HG03108 (cell line): ENCODE data around the gene SPON1.
A peak's percentile ranks its signal among the peaks of the same experiment; 100 is the strongest.

Experiments used
- ATAC-seq: cut with Tn5 transposase; IDR thresholded peaks from one replicate; pipeline ENCODE4 v1.9.1; 2021; ENCODE audit warnings: moderate library complexity; ENCODE audit not compliant: unreplicated experiment

SPON1 gene

DNA sequence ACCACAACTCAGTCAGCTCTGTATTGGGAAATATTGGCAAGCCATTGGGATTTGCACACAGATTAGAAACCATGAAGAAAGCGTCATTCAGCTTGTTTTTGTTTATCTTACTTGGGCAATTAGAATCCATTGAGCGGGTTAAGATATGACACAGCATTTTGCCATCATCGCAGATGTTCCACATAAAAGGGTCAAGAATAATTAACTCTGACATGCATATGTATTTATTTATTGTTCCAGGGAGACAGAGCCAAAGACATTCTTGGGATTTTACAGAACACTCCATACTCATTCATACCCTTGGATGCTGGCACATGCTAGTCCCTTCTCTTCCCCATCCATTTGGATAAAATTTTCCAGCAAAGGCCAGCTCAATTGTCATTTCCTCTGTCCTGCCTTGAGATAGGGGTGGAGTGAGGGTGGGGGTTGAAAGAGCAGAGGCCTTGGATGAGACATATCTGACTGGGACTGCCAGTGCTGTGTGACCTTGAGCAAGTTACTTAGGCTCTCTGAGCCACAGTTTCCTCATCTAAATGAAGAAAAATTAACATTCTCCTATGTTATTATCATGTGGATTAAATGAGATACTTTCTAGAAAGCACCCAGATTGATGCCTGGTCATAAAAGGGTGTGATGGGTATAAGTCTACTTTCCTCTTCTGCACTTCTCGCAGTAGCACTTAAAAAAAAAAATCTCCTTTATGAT lies 216.7 kb downstream of the SPON1 start:
- no peak for ATAC-seq

DNA sequence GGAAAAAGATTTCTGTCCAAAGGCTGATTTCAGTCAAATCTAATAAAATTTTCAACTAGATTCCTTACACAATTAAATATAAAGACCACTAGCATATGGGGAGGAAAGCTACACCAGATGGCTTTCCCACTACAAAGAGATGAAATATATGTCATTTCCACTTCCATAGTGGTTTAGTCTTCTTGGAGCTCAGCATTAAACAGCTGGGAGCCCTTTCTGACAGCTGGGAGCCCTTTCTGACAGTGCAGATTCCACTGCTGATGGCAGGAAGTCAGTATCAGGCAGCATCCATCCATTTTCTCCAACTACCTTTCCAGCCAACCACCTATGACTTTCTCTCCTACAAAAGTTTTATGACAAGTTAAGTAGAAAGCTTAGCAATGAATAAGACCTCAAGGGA lies 218.6 kb downstream of the SPON1 start:
- ATAC-seq: no peak

DNA sequence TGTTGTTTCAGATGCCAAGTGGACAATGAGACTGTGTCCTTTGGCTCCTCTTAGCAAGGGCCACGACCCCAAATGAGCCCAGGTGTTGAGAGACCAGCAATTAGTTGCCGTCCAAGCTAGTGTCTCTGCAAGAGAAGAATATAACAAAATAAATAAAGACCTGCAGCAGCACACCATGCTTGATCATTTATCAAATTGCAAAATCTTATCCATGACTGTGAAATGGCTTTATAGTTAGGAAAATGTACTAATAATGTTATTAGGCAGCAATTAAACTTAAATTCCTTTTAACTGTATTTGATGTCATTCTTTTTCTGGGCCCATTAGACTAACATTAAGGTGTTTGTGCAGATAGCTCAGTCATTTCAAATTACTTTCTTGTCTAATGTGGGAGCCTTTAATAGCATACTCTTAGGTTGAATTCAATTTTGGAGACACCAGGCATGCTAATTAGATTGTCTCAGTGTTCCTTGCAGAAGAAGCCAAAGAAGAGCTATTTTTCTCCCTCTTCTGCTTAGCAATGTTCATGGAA lies 220.4 kb downstream of the SPON1 start:
- no peak for ATAC-seq

DNA sequence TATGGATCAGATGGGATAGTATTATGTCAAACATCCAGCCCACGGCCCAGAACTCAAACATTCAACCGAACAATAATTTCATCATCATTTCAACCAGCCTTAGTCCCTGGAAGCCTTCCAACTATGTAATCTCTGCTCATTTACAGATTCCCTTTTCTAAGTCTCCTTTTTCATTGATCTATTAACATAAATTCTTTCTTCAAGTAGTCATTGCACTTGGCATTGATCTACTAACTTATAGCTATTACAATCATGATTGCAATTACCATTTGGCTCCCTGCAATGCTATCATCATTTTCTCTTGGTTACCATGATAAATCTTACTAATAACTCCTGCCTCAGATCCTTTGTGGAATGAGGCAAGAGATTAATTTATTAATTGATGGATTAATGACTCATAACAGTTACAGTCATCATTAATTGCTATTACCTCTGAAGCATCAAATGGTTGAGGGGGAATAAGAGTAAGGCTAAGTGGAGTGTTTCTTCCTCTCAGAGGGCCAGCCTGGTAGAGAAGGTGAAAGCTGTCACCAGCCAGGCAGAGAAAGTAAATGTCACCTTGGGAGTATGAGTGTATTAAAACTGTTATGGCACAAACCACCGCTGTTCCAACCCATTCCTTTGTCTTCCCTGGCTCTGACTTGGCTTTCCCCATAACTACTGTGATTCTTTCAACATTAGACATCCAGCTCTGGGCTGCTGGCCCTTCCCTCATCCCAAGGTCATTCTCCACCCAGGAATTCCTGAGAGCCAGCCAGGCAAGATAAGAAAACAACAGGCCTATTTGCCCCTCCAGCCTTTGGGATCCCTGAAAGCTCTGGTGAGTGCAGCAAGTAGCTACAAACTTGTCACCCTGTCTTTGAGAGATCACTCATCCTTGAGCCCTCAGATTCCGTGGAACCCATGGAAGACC lies 221.8 kb downstream of the SPON1 start:
- no peak for ATAC-seq

DNA sequence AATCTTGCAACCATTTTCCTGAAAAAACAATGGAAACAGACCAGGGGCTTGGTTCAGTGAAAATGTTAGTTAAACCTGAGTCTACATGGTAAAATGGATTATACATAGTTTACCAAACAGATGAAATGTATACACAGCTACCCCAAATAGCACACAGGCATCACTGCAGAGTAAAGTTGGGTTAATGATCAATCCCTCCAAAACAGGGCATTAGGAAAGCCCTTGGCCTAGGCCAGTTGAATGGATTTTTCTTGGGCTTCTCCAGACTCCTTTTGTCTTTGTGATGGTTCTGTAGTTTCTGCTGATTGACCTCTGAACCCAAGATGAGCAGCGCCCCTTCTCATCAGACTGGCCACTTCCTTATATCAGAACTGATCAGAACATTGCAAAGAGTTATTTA lies 222.9 kb downstream of the SPON1 start:
- ATAC-seq: no peak

DNA sequence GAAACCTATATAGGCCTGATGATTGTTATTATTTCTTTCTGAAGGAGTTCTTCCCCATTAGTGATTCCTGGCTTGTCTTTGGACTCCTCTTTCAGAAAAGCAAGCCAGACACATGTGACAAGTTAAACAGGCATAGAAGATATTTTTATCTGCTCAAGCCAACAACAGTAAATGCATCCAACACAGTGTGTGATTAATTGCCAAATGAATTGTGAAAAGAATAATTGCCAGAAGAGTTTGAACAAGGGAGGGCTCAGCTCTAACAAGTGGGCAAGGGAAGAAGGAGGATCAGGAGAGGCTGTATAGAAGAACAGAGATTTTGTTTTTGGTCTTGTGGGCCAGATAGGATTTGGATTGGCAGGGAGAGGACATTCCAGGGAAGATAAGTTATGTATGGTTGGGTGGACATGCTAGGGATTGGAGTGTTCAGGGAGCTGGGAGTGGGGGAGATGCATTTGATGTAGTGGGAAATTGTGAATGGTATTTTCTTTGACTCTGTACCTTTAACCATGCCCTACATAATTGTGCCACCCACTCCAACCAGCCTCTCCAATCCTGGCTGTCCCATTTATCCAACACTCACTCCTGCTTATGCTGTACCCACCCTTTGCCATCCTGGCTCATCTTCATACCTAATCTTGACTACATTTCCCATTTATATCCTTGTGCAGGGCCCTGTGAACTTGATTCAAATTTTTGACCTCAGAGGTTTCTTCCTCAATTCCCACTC lies 223.7 kb downstream of the SPON1 start:
- no peak for ATAC-seq

DNA sequence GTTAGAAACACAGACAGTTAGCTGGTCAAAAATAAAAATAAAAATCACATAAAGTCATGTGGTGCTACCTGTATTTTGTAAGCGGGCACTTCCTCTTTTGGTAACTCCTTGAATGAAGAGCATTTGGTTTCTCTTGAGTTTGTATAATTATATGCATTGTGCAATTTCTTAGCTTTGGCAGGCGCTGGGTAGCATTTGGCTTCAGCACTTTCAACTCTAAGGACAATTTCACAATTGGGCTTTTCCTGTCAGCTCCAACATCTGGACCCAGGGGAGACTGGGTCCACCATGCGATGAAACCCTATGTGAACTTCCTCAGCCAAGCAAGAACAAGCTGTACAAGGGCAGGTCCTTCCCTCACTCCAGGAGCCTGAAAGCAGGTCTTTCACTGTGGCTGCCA lies 227.4 kb downstream of the SPON1 start:
- ATAC-seq: no peak

DNA sequence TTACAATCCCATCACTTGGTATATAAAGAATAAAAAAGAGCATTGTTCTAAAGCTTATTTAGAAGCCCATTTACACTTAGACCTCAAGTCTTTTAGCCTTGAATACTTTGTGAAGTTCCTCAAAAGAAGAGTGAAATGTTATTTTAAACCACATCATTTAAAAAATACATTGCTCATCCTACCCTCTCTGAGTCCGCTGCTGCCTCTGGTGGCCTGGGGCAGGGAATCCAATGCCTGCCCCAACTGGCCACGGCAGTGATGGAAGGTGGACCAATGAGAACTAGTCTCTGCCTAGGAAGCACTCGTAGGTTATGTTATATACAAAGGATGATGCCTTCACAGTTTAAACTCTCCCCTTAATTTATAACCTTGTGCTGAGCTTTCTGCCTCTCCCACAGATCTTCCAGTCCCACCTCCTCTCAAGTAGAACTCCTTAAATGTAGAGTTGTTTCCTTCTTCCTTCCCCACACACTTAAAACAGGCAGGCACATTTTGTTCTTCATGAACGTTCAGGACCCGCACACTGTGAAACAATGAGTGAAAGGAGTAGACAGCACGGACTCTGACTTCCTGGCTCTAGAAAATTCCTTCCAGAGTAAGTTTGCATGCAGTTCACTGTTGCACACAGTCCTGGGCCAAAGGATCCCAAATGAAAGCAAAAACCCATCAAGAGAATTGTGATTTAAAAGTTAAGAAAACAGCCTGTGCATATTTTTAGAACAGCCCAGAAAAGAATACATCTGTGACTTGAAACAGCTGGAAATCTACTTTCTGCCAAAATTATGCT lies 228.7 kb downstream of the SPON1 start:
- no peak for ATAC-seq

DNA sequence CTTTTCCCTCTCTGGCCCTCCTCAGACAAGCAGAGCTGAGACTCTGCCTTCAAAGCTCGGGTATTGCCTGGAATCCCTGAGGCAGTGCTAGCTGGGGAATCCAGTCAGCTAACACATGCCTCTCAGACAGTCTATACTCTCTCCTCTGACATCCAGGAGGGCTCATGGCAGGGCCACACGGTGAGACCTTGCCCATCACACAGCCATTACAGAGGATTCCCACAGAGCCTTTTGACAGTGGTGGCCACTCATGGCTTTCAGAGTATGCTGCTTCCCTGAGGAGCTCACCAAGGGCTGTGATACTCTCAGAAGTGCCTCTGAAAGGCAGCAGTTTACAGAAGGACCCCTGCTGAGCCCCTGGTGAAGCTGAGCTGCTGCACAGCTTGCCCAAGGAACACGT lies 231.1 kb downstream of the SPON1 start:
- ATAC-seq: no peak

DNA sequence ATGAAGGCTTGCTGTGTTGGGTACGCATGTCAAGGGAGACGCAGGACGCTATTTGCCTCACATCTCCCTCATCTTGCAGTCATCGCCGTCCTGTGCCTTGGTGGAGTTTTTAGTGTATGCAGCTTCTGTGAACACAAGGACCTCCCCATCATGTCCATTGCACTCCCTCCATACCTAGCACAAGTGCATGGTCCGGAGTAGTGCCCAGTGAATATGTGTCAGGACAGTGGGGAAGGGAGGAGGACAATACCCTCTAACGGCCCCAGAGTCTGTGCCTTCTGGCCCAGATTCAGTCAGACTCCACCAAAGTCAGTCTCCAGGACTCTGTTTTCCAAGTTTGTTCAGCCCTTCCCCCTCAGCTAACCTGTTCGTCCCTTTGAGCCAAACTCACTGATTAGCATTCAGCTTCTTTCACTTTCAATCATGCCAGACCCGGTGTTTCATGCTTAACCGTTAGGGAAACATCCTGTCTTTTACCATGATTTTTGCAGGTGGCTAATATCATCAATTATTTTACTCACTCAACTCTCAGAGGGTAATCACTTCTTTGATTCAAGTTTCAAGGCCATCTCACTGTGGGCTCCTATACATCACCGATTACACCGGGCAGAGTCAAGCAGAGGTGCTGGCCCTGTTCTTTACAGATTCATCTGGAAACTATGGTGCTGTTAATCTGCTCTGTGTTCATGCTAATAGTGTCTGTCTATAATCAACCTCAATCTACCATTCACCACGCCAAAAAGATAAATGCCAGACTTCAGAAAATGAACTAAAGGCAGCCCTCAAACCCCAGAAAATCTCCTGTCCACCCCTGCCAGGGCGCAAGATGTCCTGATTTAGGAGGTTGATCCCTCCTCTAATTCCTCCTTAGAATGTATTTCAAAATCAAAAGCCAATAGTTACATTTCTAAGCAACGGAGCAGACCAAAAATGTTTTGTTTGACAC lies 240.0 kb downstream of the SPON1 start:
- peak; percentile 49 for ATAC-seq

DNA sequence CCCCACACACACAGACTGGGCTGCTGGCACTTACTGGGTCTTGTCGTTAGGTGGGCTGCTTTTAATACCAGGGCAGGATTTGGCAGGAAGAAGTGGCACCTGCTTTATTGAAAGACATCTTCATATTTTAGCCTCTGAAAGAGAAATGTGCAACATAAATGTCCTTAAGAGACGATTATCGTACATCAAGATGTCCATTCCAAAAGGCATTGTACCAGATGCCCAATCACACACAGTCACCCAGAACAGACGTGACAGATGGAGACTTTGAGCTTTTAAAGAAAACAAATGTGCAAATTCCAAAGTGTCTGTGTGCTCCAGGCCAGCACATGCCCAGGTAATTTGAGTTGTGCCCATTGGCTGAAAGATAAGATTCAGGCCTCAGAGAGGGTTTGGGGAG lies 240.8 kb downstream of the SPON1 start:
- ATAC-seq: no peak

DNA sequence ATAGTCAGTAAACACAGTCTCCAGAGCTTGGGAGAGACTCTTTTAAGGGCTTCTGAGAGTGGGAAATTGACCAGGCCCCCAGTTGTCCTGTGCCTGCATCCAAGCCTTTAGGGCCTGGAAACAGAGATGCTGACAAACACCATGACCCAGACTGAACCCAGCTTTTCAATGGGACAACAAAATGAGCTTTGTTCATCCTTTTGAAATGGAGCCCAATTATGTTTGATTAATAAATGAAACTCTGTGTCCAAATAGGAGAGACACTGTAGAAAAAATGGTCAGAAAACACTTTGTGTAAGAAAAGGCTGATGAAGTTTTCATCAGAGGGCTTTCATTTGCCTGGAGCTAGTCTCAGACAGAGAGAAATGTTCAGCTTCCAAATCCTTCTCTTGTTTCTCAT lies 250.5 kb downstream of the SPON1 start:
- no peak for ATAC-seq

DNA sequence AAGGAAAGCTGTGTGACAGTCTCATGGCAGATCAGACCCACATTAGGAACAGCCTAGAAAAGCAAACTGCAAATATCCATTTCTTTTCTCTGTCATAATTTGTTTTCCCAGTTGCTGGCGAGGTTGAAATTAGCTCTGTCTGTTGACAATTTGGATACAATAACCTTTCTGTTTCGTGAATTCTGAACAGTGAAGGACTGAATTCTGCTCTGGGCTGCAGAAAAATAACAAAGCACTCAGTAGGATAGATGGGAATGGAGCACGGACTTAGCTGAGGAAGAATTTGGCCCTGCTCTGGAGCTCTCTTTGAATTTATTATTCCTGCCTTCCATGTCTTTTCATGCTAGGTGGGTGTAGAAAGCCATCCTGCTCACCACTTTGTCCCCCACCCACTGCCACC lies 256.2 kb downstream of the SPON1 start:
- ATAC-seq: no peak

DNA sequence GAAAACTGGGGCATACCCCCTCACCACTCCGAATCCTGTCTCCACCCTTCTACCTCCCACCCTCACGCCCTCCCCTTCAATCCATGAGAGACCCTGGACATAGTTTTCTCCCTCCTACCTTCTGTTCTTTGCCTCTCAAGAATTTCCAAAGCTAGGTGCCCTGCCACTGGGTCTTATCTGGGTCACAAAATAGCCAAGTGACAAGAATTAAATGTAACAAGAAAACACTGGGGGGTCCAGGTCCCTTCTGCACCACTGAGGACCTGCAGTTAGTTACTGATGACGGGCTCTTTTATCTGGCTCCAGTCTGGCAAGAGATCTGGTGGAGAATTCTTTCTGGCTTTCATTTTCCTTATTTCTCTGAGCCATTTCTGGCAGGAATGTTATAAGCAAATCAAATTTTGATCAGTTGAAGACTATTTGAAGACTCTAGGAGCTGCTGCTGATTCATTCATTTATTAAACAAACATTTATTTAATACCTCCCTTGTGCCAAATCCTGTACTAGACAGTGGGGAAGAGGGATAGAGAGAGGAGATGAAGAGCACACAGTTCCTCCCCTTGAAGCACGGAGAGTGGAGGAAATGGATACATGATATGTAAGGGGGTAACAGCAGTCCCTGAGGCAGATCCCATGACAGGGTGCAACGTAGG lies 261.2 kb downstream of the SPON1 start:
- no peak for ATAC-seq

DNA sequence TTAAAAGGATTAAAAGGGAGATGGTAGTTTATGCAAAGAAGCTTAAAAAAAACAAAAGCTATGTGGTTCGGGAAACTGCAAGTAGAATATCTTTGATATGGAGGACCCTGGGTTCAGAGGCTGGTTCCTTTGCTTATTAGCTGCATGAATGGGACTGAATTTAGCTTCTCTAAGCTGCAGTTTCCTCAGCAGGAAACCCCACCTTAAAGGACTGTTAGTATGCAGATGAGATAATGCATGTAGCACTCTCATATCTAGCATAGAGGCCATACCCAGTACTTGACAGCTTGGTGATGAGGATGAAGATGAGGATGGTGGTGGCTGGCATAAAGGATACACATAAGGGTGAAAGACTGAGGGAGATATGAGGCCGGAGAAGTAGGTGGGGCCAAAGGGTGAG lies 261.9 kb downstream of the SPON1 start:
- ATAC-seq: no peak

DNA sequence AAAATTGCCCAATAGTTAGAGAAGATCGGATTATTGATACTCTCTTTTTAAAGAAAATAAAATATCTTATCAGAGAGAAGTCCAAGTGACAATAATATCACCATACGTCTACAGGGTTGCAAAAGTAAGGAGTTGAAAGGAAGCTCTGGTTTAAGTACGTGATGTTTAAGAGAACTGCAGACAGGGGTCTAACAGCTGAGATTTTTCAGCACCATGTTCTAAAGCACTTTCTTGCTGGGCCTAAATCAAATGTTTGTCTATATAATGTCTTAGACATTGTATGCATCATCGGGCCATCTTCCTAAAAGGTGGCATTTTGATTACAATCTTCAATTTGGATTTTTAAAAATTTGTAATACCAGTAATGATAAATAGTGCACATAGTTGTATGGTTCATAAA lies 263.1 kb downstream of the SPON1 start:
- ATAC-seq: no peak

DNA sequence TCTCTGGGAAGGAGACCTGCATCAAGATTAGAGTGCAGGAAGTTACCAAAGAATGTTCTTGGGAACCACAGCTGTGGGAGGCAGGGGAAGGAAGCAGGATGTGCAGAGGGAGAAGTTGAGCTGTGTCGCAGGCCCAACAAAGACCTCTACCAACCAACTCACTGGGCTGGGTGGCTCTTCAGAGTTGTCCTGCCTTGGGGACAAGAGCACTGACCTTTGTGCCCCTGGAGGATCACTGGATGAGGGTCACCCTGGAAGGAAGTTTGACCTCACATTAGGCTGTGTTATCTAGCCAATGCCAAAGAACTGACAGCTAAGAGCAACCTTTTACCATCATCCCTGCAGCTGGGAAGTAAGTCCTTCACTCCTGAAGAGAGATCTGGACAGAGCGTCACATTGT lies 265.8 kb downstream of the SPON1 start:
- no peak for ATAC-seq

DNA sequence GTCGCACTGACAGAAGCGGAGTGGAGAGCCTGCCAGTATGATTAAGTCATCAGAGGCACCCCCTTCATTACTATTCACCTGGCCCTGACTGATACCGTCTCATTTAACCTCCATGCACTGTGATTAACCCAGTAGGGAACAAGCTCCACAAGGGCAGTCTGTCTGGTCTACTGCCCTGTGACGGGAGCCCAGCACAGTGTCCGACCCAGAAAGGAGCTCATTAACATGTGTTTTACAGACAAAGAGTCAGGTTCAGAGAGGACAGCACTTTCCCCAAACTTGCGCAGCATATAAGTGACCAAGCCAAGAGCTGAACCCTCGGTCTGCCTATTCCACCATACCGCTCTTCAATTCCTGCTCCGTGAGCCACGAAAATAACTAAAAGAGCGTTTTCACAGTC lies 266.9 kb downstream of the SPON1 start:
- no peak for ATAC-seq

DNA sequence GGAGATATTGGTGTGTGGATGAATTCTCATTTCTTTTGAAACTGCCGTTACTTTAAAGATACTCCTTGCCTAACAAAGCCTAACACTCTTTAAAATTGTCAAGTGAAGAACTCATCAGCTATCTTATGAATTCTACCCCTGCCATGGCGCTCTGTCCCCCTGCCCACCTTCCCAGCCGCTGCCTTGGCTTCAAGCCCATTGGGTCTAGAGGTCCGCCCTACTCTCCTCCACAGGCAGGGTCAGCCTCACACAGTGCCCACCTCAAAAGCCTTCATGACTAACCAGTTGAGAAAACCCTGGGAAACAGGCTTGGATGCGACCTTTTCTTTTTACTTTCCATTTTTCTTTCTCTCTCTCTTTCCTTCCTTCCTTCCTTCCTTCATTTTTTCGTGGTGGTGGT lies 267.9 kb downstream of the SPON1 start:
- no peak for ATAC-seq
